Fibroblast of skin of left biceps (primary cell): Measurements from ENCODE around the gene IGFBPL1.

Source experiments
- DNase-seq, 2 experiments: peaks; one replicate each; pipeline ENCODE4 v3.0.0-alpha.2; 2013; ENCODE audit warnings: low read depth in 2 of 2

The IGFBPL1 gene

GRCh38 chr9:38432922-38433510, 8.8 kb upstream of the IGFBPL1 start:
- no peak for DNase-seq

- DNase-seq: no peak
These were observed 6.9 kb upstream of the IGFBPL1 start for GRCh38 chr9:38431116-38431515.

GRCh38 chr9:38428062-38428461, 3.8 kb upstream of the IGFBPL1 start:
- DNase-seq: no peak

GRCh38 chr9:38424918-38425317, 664 bp upstream of the IGFBPL1 start:
- DNase-seq: no peak

- no peak for DNase-seq
These were observed 831 bp downstream of the IGFBPL1 start for GRCh38 chr9:38423273-38423972.

- DNase-seq: no peak
These were observed 1.5 kb downstream of the IGFBPL1 start for GRCh38 chr9:38422555-38423260.

GRCh38 chr9:38421498-38422211, 2.6 kb downstream of the IGFBPL1 start:
- DNase-seq: no peak

- no peak for DNase-seq
These were observed 5.1 kb downstream of the IGFBPL1 start for GRCh38 chr9:38419181-38419580.

GRCh38 chr9:38418366-38418765, 5.9 kb downstream of the IGFBPL1 start:
- no peak for DNase-seq

GRCh38 chr9:38417003-38417945, 7.0 kb downstream of the IGFBPL1 start:
- no peak for DNase-seq

GRCh38 chr9:38416461-38416860, 7.8 kb downstream of the IGFBPL1 start:
- no peak for DNase-seq

- DNase-seq: no peak
These were observed 8.4 kb downstream of the IGFBPL1 start for GRCh38 chr9:38415856-38416255.

- no peak for DNase-seq
These were observed 10.1 kb downstream of the IGFBPL1 start for GRCh38 chr9:38414040-38414723.

GRCh38 chr9:38413283-38413682, 11.0 kb downstream of the IGFBPL1 start:
- DNase-seq: no peak

GRCh38 chr9:38412751-38413150, 11.5 kb downstream of the IGFBPL1 start:
- no peak for DNase-seq

GRCh38 chr9:38408719-38409118, 15.5 kb downstream of the IGFBPL1 start:
- DNase-seq: no peak

GRCh38 chr9:38406476-38407186, 17.6 kb downstream of the IGFBPL1 start:
- DNase-seq: no peak

- no peak for DNase-seq
These were observed 18.5 kb downstream of the IGFBPL1 start for GRCh38 chr9:38405785-38406184.

- no peak for DNase-seq
These were observed 19.9 kb downstream of the IGFBPL1 start for GRCh38 chr9:38404314-38404713.

- no peak for DNase-seq
These were observed 22.3 kb downstream of the IGFBPL1 start for GRCh38 chr9:38401994-38402393.
